Psoas muscle (tissue), 8 donors: Measurements from ENCODE around the gene KTI12. TPM values are rescaled to one million over a fixed set of nuclear protein-coding genes. Genes with fewer than 3 reads are reported as not detected.

Experiments
- ATAC-seq, 4 donors: fragments of 200-7000 bp; cut with Tn5 transposase; one replicate each; pipeline ENCODE4 v1.9.1; 2020; ENCODE audit warnings: moderate library complexity in 3 of 4, mild to moderate bottlenecking in 2 of 4
- DNase-seq, 2 donors: peaks; one replicate each; pipeline ENCODE4 v3.0.0-alpha.2; 2020
- H3K27ac ChIP-seq: fragments of 200-600 bp; one replicate; pipeline ENCODE4 v1.8.0; 2022
- H3K27me3 ChIP-seq, 3 donors: fragments of 200-600 bp in 1 of 3; one replicate each; pipeline versions ENCODE4 v1.6.1 to v1.8.0; 2013 to 2022; ENCODE audit warnings: low read length in 2 of 3, mild to moderate bottlenecking in 2 of 3, moderate library complexity in 1 of 3; ENCODE audit not compliant: insufficient read depth in 3 of 3
- H3K36me3 ChIP-seq, 2 donors: fragments of 200-600 bp in 1 of 2; one replicate each; pipeline versions ENCODE4 v1.6.1 to v1.8.0; 2013 to 2022; ENCODE audit warnings: low read depth in 1 of 2, mild to moderate bottlenecking in 1 of 2, moderate library complexity in 1 of 2; ENCODE audit not compliant: insufficient read depth in 1 of 2
- H3K4me1 ChIP-seq: fragments of 200-600 bp; one replicate; pipeline ENCODE4 v1.8.0; 2022
- H3K4me3 ChIP-seq: fragments of 200-600 bp; one replicate; pipeline ENCODE4 v1.8.0; 2022; ENCODE audit warnings: mild to moderate bottlenecking
- H3K9me3 ChIP-seq: fragments of 200-600 bp; one replicate; pipeline ENCODE4 v1.8.0; 2022
- CTCF ChIP-seq: fragments of 200-600 bp; IDR thresholded peaks from one replicate; pipeline ENCODE4 v1.8.0; 2022; ENCODE audit warnings: antibody characterized with exemption
- WGBS, 3 donors: extraction: QIAGEN DNeasy Blood & Tissue Kit; methylation state at CpG; one replicate each; pipeline versions ENCODE4 v1.1.6 to v1.1.7; 2013; 5-methylcytosine and 5-hydroxymethylcytosine counted together
- intact Hi-C, 2 donors: fragments of 100-400 bp; cut with DNase I; formaldehyde crosslinking; loops; one replicate each; pipeline versions ENCODE4 v1.11.0 to v1.14.2; 2022
- polyA plus RNA-seq, 3 donors: library from polyadenylated mRNA; stranded (reverse); fragments of 200-250 nt; gene quantifications; one replicate each; pipeline ENCODE4 v1.2.3, GENCODE V29; 2013
- total RNA-seq, 4 donors: library from RNA; stranded (reverse); fragmentation: NEBNext Ultra II Directional in 2 of 4; extraction: Animal tissue kit (Norgen Biotek cat#: 25700) in 2 of 4; gene quantifications; one replicate each; pipeline versions ENCODE4 v1.2.1 to v1.2.4, GENCODE V29; 2021 to 2023
- donor health status: healthy with polysubstance abuse.
- donor health status: DM: no; HTN: no; CAD: no; lungs with moderate emphysema.
- donor health status: Bipolar disorder and iron deficiency.
- donor health status: healthy.
- donor health status: DM: yes; HTN: yes; CAD: no.
- donor health status: DM: no; HTN: no; CAD: no.
- donor health status: DM: no; HTN: no; CAD: no.
- donor health status: DM: yes; HTN: yes; CAD: no.

The KTI12 gene
- total and polyA plus RNA-seq, 7 donors = 2.3 to 12.9 (median 5.3) TPM

- Histone ChIP-seq H3K4me1 (no peaks in the 10 kb centered on the region), H3K27ac (no peak overlapping the region), H3K9me3 (no peaks in the 10 kb centered on the region), H3K4me3 (no peak overlapping the region), H3K27me3 (no peaks in the 10 kb centered on the region), H3K36me3 (peaks cover 0 to 15% of the 10 kb centered on the region in 2 donors)
- intact Hi-C loops = no loop called here
- no peak for TF ChIP-seq CTCF
- DNase-seq (no peak), ATAC-seq (no peak)
- WGBS, 3 donors = 95 to 100% (median 97%) methylated on average over 2 of the region's 2 CpGs
These were observed 11.6 kb upstream of the KTI12 start for GRCh38 chr1:52045236-52045635.

GRCh38 chr1:52041551-52042185, 8.1 kb upstream of the KTI12 start:
- DNase-seq = no peak
- H3K27ac ChIP-seq = no peak overlapping the region
- H3K27me3 ChIP-seq = no peaks in the 10 kb centered on the region
- no peak for ATAC-seq
- no peak for TF ChIP-seq CTCF
- no peaks in the 10 kb centered on the region for H3K4me1 ChIP-seq
- 96 to 97% (median 96%) methylated on average over 4 of the region's 4 CpGs for WGBS, 3 donors
- H3K4me3 ChIP-seq = no peak overlapping the region
- intact Hi-C loops = no loop called here
- no peaks in the 10 kb centered on the region for H3K9me3 ChIP-seq
- H3K36me3 ChIP-seq = peaks cover 0 to 44% of the 10 kb centered on the region in 2 donors

GRCh38 chr1:52037909-52038308, 4.3 kb upstream of the KTI12 start:
- 86 to 94% (median 88%) methylated on average over 1 of the region's 1 CpG for WGBS, 3 donors
- no peak for ATAC-seq

GRCh38 chr1:52037402-52037814, 3.8 kb upstream of the KTI12 start:
- DNase-seq = no peak
- H3K27ac ChIP-seq = no peak overlapping the region
- ATAC-seq = no peak
- WGBS, 3 donors = 78 to 82% (median 78%) methylated on average over 5 of the region's 5 CpGs
- no peaks in the 10 kb centered on the region for H3K9me3 ChIP-seq
- peaks cover 0 to 49% of the 10 kb centered on the region in 2 donors for H3K36me3 ChIP-seq
- H3K27me3 ChIP-seq = no peaks in the 10 kb centered on the region
- H3K4me1 ChIP-seq = peaks cover 7% of the 10 kb centered on the region
- intact Hi-C loops = no loop called here
- no peak overlapping the region for H3K4me3 ChIP-seq
- no peak for TF ChIP-seq CTCF

More at GRCh38 chr1:52037909-52038308, 4.3 kb upstream of the KTI12 start:
- no peaks in the 10 kb centered on the region for H3K27me3 ChIP-seq
- peaks cover 0 to 49% of the 10 kb centered on the region in 2 donors for H3K36me3 ChIP-seq
- no peak for DNase-seq
- intact Hi-C loops = no loop called here
- peaks cover 4% of the 10 kb centered on the region for H3K4me1 ChIP-seq
- H3K27ac ChIP-seq = no peak overlapping the region
- H3K4me3 ChIP-seq = no peak overlapping the region
- no peaks in the 10 kb centered on the region for H3K9me3 ChIP-seq
- no peak for TF ChIP-seq CTCF

- Histone ChIP-seq H3K36me3 (peaks cover 0 to 22% of the 10 kb centered on the region in 2 donors), H3K4me1 (peaks cover 19% of the 10 kb centered on the region), H3K27me3 (no peaks in the 10 kb centered on the region), H3K27ac (peak overlapping the region; percentile 93), H3K4me3 (peak overlapping the region; percentile 92), H3K9me3 (no peaks in the 10 kb centered on the region)
- no peak for TF ChIP-seq CTCF
- no peak for DNase-seq
- intact Hi-C loops = no loop called here
- ATAC-seq = no peak
- 95 to 97% (median 96%) methylated on average over 2 of the region's 2 CpGs for WGBS, 3 donors
These were observed 407 bp upstream of the KTI12 start for GRCh38 chr1:52034050-52034384.
